Activated CD8-positive, alpha-beta memory T cell treated with anti-CD3 and anti-CD28 coated beads, Interleukin-2, amount 50 U/mL, for 1 hour (primary cell): Measurements from ENCODE around the gene GALR3.

Experiments used
- DNase-seq: peaks from one replicate; pipeline ENCODE4 v3.0.0-alpha.2; 2020; ENCODE audit errors: extremely low read depth

The GALR3 gene

DNA sequence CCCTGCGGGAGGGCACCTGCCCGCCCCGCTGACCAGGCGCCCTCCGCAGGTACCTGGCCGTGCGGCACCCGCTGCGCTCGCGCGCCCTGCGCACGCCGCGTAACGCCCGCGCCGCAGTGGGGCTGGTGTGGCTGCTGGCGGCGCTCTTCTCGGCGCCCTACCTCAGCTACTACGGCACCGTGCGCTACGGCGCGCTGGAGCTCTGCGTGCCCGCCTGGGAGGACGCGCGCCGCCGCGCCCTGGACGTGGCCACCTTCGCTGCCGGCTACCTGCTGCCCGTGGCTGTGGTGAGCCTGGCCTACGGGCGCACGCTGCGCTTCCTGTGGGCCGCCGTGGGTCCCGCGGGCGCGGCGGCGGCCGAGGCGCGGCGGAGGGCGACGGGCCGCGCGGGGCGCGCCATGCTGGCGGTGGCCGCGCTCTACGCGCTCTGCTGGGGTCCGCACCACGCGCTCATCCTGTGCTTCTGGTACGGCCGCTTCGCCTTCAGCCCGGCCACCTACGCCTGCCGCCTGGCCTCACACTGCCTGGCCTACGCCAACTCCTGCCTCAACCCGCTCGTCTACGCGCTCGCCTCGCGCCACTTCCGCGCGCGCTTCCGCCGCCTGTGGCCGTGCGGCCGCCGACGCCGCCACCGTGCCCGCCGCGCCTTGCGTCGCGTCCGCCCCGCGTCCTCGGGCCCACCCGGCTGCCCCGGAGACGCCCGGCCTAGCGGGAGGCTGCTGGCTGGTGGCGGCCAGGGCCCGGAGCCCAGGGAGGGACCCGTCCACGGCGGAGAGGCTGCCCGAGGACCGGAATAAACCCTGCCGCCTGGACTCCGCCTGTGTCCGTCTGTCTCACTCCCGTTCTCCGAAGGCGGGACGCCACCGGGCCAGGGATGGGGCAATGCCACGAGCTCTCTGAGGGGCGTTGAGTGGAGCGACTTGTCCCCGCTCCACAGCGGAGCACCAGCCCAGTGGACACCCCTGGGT lies 1.8 kb downstream of the GALR3 start:
- DNase-seq = no peak

DNA sequence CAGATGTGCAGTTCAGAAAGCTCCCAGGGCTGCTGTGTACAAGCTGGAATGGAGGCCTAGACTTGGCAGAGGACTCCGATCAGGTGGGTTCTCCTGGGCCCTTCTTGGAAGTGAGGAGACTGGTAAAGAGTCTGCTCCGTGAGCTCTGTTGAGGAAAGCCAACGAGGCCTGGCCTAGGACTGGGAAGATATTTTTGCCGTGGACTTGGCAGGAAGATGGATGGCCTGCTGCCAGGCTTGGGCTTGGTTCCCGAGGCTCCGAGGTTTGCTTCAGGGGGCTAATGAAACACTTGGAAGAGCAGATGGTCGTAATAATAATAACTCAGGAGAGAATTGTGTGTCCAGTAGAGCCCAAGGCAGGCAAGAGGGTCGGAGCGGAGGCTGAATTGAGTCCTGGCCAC lies 3.9 kb downstream of the GALR3 start:
- DNase-seq = no peak

DNA sequence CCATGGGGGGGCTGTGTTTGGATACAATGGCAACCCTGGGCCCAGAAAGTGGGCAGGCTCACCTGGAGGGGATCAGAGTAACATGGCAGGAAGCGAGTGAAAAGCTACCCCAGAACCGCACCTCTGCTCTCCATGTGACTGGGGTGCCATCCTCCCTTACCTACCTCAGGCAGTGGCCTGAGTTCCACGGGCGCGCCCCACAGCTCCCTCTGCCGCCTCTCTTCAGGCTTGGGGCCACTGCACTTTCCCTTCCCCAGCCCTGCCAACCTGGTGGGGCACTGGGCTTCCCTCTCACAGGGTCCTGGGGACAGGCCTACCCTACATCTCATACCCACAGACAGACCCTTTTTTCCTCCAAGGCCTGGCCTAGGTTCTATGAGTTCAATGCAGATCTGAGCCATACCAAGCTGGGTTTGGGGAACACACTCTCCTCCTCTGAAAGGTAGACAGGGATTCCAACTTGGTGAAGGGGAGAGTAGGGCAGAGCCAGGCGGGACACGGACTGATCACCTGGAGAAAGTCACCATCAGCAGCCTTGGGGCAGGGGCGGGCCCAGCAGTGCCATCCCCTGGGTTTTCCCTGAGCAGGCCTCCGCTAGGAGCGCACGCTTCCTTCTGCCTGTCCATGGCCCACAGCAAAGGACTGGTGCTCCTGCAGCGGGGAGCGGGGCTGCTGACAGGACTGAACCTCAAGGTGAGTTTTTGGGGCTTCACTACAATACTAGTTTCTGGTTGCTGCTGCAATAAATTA lies 7.1 kb downstream of the GALR3 start:
- no peak for DNase-seq

DNA sequence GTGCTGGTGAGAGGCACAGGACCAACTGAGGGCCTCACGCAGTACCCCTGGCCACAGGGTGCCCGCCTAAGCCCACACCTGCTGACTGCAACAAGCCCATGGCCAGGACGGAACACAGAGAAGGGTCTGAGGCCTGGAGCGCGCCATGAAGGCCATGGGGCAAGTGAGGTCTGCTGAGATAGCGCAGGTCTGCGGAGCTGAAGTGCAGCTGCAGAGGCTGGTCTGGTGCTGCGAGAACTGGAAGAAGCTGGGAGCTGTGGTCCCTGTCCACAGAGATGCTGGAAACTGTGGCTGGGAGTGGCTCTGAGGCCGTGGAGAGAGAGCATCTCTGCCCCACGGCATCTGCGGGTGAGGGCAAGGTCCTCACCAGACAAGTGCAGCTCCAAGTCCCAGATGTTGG lies 8.3 kb downstream of the GALR3 start:
- DNase-seq = no peak

DNA sequence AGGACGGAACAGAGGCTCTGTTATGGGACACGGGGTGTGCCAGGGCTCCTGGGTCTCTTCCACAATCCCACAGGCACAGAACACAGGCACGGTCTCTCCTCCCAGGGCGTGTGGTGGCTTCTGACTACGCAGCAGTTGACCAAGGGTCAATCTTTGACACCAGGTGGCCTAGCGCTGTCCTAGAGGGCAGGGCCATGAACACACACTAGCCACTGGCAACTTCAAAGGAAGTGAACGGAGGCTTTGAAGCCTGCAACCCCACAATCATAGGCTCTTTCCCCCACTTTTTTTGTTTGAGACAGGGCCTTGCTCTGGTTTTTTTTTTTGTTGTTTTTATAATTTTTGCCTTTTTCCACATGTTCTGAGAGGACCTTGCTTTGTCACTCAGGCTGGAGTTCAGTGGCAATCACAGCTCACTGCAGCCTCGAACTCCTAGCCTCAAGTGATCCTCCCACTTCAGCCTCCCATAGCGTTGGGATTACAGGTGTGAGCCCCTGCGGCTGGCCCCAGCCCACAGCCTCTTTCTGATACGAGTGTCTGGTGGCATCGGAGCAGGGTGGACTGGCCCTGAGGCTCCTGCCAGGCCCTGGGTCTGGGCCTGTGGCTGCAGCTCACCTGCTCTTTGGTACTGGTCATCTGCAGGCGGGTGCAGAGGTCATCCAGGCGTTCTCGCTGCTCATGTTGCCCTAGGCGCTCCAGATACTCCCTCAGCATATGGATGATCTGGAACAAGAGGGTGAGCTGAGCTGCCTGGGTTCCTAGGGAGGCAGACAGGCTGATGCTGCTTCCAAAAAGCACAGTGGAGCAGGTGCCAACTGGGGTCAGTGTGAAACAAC lies 9.1 kb downstream of the GALR3 start:
- no peak for DNase-seq

DNA sequence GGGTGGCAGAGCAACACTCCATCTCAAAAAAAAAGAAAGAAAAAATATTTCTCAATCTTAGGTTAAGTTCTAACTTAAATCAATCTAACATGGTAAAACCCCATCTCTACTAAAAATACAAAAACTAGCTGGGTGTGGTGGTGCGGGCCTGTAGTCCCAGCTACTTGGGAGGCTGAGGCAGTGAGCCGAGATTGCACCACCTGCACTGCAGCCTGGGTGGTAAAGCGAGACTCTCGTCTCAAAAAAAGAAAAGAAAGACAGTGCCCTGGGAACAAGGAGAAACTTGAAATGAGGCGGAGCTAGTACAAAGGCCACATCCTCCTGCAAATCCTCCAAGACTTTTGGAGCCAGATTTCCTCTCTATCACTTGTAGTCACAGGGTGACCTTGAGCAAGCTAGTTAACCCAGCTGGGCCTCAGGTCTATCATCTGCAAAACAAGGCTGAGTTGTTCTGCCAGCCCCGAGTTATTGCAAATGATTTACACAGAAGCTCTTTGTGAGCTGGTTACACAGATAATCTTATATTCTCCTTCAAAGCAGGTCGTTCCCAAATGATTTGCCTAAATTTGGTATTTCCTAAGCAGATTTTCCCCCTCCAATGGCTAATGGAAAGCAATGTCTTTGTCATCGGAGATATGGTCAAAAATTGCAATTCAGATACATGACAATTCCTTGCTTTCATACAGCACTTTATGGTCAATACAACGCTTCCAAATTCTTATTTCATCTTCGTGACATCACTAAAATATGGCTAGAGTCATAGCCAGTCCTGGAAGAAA lies 19.0 kb downstream of the GALR3 start:
- DNase-seq = no peak

DNA sequence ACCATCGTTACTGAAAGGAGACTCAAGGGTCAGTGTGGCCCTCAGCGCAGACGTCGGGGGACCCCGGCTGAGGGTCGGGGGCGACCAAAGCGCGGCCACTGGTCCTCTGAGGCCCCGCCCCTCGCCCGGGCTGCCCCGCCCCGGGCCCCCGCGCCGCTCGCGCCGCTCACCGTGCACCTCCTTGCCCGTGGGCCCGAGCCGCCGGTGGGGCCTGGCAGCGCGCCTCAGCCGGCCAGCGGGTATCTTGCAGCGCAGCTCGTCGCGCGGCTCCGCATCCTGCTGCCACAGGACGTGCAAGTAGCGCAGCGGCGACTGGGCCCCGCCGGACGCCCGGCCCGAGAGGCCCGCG lies 20.5 kb downstream of the GALR3 start:
- DNase-seq = no peak

DNA sequence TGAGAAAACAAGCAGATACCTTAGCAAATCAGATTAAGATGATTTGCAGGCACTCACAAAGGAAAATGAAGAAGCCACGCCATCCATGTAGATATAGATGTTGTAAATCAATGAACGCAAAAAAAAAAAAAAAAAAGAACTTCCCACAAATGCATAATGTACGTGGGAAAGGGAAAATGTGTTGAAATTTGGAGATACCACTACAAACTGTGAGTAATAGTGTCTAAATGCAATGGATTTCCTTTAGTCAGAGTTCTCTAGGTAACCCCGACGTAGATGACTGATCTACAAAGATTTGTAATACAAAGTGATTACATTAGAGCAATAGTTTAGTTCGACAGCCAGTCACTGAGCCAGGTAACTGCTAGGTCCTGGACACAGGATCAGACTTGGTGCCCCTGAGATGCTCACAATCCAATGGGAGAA lies 21.7 kb downstream of the GALR3 start:
- no peak for DNase-seq

DNA sequence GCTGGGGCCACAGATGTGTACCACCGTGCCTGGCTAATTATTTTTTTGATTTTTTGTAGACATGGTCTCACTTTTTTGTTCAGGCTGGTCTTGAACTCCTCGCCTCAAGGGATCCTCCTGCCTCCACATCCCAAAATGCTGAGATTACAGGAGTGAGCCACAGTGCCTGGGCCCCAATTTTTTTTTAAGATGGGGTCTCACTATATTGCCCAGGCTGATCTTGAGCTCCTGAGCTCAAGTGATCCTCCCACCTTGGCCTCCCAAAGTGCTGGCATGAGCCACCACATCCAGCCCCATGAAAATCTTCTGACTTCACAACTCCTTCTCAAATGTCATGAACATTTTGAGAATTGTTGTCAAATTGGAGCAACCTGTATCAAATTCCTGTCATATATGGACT lies 23.3 kb downstream of the GALR3 start:
- no peak for DNase-seq

DNA sequence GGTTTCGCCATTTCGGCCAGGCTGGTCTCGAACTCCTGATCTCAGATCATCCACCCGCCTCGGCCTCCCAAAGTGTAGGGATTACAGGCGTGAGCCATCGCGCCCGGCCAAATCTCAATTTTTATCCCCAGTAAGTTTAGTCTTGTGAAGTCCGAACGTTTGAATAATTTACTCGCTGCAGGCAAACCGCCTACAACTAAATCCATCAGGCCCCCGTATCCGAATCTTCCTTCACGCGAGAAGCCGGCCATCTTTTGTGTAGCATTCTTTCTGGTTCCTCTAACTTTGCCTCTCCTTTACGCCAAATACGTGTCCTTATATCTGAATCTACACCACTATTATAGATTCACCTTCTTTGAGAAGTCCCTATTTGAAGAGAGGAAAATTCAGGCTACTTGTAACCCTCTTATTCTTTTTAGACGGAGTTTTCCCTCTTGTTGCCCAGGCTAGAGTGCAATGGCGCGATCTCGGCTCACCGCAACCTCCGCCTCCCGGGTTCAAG lies 25.5 kb downstream of the GALR3 start:
- no peak for DNase-seq

DNA sequence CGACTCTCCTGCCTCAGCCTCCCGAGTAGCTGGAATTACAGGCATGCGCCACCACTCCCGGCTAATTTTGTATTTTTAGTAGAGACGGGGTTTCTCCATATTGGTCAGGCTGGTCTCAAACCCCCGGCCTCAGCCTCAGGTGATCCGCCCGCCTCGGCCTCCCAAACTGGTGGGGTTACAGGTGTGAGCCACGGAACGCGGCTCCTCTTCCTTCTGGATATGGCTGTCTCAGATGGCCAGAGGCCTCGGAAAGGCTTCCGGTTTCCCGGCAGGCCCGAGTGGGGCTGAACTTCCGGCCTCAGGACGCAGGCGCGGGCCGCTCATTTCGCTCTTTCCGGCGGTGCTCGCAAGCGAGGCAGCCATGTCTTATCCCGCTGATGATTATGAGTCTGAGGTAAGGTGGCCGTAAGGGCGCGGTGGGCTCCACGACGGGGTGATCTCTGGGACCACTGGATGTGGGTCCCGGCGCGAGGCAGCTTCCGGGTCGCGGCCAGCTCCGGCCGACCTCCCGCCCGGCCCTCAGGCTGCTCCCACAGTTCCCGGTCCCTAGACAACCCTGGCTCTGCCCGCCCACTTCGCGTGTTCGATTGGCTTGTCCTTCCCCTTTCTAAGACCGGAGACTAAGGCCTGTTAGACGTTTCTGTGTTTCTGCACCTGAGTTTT lies 26.0 kb downstream of the GALR3 start, which contains the start of gene EIF3L:
EIF3L (plus strand) TSS at position 331 of the 663 bp plus-strand sequence; CDS start at position 362, 31 bp downstream.
- peak; percentile 59 for DNase-seq

DNA sequence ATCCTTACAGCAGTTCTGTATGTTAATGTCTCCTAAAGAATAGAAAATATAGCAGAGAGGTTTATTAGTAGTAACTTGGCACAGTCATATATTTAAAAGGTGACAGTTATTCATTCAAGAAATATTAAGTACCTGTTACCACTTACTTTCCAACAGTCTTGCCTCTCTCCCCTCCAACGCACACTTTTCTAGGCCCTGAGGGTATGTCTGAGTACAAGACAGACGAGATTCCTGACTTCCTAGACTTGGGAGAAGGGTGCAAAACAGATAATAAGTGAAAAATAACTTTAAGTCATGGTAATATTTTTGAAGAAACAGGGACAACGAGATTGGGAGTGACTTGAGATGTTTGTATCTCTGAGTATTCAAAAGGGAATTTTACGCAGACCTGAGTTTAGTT lies 27.6 kb downstream of the GALR3 start:
- no peak for DNase-seq

DNA sequence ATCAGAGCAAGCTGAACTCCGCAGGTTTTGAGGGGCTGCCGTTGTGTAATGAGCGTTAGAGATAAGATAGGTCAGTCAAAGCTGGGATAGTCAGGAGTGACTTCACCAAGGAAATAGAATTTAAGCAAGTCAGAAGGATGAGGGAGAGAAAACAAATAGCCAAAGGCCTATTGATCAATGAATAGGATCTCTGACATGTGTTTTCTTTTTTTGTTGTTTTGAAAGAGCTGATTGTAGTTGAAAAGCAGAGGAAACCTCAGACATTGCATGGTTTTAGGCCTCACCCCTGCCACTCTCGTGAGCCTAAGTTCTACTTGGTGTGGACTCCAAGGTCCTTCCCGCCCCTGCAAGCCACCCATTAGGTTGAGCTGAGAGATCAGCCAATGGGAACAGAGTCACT lies 29.2 kb downstream of the GALR3 start:
- DNase-seq = no peak

DNA sequence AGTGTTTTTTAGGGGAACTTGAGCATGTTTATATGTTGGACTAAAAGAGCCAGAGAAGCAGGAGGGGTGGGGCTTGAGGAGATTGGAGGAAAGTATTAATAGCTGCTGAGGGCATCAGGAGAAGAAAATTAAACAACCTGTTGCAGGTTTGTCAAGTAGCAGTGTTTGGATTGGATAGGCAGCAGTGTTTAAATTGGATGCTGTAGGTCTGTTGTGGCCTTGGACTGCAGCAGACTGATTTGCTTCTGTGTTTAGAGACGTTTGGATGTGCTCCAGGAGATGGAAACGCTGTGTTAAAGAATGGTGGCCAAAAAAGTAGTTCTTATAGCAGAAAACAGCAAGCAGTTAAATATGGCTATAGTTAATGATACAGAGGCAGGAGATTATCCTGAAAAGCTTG lies 31.8 kb downstream of the GALR3 start:
- DNase-seq = no peak

DNA sequence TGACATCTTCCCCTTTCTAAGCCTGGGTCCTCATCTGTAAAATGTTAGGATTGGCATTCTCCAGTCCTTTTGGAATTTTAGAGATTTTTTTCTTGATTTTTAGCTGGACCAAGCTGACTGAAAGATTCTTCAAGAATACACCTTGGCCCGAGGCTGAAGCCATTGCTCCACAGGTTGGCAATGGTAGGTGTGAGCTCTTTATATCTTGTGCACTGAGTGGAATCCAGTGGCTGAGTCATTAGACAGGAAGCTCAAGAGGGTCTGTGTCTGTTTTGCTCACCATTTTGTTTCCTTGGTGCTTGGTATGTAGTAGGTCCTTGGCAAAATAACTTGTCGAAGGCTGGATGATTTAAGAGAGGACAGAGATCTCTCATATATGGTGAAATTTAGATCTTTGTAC lies 32.3 kb downstream of the GALR3 start:
- no peak for DNase-seq

DNA sequence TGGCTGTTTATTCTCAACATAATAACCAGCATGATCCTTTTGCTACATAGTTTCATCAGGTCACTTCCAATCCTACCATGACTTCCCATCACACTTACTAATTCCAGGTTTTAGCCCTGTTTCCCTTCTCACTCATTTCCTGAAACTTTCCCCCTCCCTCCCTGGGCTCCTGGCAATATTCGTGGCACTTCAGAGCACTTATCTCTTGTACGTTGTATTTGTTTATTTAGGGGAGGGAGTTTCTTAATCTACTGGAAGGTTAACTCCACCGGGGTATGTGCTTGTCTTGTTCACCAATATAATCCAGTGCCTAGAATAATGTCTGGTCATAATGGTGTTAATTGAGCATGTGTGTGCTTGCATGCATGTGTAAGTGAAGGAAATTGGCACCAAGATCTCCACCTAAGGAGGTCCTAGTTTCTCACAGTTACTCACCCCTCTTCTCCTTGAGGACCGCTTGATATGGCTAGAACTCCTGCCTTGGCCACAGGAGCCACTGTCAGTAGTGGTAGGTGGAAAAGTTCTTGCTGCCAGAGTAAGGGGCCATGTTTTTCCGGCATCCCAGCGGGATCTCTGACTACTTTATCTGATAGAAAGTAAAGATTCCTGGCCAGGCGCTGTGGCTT lies 37.7 kb downstream of the GALR3 start:
- DNase-seq = no peak

DNA sequence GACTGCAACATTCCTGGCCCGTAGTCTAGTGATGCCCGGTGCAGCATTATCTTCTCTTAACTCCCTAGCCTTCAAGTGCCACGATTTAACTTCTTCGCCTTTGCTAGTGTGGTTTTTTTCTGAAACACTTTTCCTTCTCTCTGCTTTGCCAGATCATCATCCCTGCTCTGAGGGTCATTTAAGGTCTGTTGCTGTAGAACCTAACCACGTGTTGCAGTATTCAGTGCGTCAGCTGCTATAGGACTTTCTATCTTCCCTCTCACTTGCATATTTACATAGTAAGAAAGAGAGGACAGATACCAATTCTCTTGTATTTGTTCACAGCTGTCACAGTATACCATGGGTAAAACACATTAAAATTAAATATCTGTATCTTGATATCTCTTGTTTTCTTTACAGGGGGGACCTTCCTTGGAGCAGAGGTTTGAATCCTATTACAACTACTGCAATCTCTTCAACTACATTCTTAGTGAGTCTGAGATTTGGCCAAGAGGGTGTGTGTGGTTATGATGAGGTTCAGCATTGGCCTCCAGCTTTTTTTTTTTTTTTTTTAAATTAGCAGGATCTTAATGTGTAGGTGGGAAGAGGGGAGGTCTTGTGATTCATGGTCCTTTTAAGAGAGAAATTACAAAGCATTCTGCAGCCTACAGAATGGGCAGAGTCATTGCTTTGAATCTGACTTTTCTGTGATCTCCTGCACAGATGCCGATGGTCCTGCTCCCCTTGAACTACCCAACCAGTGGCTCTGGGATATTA lies 39.6 kb downstream of the GALR3 start:
- no peak for DNase-seq

DNA sequence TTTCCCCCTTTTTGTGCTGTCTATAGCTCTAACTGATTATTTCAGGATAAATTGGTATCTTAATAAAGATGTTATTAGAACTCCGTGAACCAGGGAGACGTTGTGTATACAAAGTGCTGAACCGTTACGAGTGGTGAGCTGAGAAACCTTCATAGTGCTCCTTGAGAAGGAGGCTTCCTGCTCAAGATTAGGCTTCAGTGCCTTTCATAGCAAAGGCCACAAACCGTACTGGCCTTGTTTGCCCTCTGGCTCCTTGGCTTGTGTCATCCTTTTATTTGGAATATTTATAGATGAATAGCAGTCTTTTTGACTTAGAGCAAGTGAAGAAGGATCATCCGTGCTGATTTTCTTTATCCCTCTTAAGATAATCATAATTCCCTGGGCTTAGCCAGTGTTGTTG lies 42.3 kb downstream of the GALR3 start:
- no peak for DNase-seq

DNA sequence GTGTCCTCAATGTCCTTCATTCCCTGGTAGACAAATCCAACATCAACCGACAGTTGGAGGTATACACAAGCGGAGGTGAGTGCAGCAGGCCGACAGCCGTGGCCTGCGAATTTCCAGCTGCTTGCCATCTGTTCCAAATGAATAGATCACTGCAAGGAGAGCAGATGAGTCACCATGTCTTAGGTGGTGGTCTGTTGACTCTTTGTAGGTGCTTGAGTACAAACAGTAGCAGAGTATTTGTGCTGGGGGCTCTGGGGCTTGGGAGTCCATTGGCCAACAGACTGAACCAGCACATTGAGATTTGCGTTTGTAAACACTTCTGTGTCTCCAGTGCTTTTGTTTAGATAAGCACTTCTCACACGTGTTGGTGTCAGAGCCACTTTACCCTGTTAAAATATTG lies 47.1 kb downstream of the GALR3 start:
- DNase-seq = no peak
